Astrocyte (in vitro differentiated cells and primary cell): Measurements from ENCODE around the gene TRIM26.

Experiments used
- CTCF ChIP-seq: IDR thresholded peaks from 2 replicates; pipeline ENCODE4 v1.5.1; 2011; ENCODE audit warnings: low read depth, mild to moderate bottlenecking, inconsistent platforms, low read length, moderate library complexity; ENCODE audit not compliant: insufficient read depth
- EZH2 ChIP-seq: IDR thresholded peaks from 2 replicates; pipeline ENCODE4 v1.6.1; 2012; ENCODE audit warnings: mild to moderate bottlenecking, low read length, inconsistent platforms; ENCODE audit not compliant: insufficient read depth

- TF ChIP-seq CTCF (no peak), EZH2 (no peak)
These were observed 31.4 kb upstream of the TRIM26 start for GRCh38 chr6:30244560-30244959.
